ENCODE measurements around the gene NAALADL2.

NAALADL2 gene

DNA sequence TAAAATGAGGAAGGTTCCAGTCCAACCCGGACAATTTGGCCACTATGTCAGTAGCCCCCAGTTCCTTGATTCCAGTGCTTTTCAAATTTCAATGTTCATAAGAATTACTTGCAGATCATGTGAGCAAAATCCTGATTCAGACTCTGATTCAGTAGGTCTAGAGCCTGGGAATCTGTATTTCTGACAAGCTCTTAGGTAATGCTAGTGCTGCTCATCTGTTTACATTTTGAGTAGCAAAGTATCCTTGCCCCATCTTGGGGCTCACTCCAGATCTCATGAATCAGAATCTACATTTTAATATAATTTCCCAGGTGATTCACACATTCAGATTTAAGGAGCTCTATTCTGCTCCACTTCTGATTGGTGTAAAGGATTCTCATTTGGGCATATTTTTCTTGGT is 142.0 kb downstream of the NAALADL2 start:
- no peak for DNase-seq

DNA sequence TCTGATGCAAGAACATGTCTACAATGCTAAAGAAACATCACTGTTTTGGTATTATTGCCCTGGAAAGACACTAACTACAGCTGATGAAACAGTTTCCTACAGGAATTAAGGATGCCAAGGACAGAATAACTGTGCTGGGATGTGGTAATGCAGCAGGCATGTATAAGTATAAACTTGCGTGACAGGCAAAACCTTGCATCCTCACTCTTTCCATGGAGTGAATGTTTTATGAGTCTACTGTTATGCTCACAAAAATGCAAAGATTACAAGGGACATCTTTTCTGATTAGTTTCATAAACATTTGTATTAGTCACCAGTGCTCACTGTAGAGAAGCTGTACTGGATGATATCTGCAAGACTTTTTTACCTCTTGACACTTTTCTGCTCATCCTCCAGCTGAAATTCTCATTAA is 143.6 kb downstream of the NAALADL2 start:
- no peak for DNase-seq

DNA sequence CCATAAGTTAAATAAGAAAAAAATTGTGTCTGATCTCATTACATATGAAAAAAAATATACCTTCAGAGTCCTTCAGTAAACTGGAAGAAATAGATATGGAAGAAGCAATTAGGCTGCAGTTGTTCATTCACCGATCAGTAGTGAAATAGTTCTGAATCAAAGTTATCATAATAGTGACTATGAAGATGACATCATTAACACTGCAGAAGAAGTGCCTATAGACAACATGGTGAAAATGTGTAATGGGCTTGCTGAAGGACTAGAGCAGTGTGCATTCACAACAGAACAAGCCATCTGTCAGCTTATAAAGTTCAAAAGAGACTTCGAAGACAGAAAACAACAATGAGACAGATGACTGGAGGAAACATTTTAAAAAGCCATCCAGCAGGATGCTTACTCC is 144.5 kb downstream of the NAALADL2 start:
- DNase-seq: no peak

DNA sequence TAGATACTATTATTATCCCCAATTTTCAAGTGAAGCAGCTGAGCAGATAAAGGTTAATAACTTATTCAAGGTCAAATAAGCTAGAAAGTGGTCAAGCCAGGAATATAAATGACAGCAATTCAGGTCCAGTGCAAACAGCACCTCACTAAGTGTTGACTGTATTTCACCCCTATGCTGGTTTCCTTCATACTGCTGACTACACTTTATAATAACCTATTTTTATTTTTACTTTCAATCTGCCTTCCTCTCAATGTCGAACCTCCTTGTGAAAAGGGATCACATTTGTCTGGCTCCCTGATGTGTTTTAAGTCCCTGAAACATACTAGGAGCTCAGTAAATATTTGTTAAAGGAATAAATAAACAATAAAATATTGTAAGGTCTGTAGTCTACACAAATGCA is 146.1 kb downstream of the NAALADL2 start:
- DNase-seq: no peak

DNA sequence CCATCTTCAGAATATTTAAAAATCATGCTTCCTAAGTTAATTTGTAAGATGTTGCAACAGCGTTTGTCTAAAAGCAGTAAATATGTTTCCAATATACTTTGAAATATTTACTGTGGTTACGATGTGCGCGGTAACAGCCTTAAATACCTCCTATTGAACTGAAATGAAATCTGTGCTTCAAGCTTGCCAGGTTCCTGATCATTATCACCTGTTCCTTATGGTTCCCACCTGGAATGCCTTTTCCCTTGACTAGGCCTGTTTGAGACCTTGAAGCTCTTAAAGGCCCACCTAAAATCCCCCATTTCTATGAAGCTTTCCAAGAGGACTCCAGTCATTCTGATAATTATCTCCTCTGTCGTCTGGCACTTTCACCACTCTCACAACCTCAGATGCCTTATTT is 146.7 kb downstream of the NAALADL2 start:
- DNase-seq: no peak

DNA sequence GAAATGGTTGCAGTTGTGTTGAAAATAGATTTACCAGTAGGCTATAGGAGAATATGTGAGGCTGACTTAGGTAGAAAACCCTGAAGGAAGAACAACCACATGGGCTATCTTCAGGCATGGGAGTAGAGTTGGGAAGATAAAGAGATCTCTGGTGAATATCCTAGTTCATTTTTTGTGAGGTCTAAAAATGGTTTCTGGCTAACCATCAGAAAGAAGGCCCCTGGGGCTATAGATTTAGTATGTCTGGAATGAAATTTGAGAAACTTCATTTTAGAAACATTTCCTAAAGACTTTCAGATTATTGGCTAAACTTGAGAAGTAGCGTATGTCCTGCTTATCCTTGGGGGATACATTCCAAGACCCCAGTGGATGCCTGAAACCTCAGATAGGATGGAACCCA is 148.2 kb downstream of the NAALADL2 start:
- DNase-seq: no peak

DNA sequence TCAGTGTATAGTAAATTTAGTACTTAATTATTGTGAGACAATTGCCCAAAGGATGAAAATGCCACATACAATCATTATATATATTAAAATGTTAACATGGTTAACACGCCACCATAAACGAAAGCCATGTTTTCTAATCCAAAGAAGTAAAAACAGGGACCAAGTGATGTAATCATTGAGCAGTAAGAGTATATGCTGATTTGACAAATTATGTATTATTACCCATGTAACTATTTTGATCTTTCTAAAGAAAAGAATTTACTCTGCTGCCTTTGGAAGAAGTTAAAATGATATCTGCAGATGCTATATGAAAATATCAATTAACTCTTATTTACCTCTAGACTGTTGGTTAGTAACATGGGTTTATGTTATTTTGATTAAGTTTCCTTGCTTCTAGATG is 150.2 kb downstream of the NAALADL2 start:
- no peak for DNase-seq

DNA sequence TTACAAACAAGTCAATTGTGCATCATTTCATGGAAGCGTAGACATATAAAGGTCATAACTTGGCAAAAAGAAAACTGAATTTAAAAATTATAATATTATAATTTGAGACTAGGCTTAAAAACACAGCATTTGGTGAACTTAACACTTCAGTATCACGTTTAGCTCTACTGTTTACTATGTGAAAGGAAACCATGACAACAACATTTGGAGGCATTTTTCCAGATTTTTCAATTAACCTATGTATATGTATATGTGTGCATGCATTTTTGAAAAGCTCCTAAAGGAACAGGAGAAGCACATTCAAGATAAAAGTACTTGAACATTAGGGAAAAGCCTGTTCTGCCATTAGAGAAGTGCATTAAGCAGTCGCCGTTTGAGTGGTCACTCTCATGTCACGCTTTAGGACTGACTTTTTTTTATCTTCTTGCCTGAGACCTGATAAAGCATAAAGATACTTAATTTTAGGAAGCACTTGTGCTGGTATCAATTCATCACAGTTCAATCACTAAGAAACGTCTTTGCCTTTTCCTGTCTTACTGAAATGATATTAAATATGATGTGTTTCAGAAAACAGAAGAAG is 156.0 kb downstream of the NAALADL2 start:
- no peak for DNase-seq

DNA sequence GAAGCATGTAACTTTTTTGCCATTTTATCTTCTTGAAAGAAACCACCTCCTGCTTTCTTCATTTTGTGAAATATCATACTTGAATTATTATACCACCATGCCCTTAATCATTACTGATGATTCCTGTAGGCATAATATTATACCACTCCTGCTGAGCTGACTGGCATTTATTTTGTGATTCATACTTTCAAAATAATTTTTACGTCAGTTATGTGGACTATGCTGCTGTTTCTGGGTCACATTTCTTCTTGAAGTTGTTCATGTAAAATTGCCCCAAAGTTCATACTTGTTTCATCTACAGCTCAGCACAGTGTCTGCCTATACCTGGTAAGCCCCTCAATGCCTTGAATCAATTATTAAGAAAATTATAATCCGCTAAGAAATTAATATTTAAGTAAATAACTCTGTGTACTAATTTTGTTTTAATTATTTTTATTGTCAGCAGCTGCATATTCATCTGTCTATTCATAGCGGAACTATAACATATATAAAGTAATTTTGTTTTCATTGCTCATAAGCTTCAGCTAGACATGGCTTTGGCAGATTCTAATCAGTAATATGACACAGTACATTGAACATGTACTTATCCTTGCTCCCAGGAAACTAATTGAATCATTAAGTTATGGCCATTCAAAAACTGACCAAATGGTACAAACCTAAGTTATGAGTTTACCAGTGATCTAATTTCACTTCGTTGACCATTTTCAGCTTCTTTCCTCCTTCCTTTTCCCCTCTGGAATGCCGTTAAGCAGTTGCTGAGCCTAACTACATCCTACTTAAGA is 160.0 kb downstream of the NAALADL2 start:
- no peak for DNase-seq

DNA sequence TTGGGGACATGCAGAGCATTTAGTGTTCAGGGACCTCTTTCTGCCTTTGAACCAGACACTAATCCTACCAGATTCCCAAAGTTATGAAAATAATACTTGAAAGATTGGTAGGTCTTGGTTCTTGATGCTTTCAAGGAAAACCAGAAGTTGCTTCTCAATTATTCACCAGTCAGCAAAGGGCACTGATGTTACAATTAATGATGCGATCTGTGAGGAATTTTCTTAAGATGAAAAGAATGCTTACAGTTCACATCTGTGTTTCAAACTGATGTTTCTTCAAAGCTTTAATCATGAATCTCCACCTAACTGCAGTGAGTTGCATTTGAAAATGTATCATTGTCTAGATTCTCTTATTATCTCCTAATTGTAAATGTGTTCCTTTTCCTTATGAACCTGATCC is 161.0 kb downstream of the NAALADL2 start:
- DNase-seq: no peak

DNA sequence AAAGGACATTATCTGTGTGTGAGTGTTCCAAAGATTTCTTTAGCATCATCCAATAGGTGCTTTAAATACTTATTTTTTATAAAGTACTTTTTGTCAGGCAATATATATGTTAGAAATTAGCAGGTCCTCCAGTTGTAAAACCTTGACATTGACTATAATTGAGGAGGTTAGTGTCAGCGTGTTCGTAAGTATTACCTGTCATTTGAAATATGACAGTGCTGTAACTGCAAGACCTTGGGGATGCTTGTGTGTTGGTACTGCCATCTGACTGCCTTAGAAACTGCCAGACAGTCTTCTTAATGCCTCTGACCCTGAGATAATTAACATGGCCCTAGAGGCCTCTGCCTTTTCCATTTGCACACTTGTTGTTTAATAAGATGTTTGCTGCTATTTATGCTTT is 170.7 kb downstream of the NAALADL2 start:
- no peak for DNase-seq

DNA sequence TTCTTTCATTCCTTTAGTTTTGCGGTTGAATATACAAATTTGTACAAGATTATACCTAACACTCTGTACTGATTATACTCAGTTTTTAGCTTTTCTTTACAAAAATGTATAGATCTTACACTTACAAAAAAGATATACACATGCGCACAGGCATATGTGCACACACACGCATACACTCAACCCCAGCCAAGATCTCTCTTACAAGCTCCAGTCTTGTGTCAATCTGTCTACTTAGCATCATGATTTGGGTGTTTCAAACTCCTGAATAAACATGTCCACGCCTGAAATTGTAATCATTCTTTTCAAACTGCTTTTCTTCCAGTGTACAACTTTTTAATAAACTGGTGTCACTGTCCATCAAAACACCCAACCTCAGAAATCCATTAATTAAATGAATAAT is 180.7 kb downstream of the NAALADL2 start:
- DNase-seq: no peak

DNA sequence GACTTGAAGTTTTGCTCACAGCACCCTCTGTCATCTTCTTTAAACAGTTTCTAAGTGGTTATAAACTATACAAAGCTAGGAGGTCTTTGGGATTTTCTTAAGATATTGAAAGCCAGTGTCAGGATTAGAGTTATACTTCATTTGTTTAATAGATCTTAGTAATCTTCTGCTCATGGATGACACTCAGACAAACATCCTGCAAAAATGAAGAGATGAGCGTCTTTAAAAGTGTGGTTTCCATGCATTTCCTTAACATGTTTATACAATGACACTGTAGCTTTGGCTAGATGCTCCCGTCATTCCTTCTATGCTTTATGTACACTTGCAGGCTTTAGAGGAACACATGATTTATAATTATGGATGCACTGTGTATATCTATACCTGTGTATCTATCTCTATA is 182.2 kb downstream of the NAALADL2 start:
- DNase-seq: no peak

DNA sequence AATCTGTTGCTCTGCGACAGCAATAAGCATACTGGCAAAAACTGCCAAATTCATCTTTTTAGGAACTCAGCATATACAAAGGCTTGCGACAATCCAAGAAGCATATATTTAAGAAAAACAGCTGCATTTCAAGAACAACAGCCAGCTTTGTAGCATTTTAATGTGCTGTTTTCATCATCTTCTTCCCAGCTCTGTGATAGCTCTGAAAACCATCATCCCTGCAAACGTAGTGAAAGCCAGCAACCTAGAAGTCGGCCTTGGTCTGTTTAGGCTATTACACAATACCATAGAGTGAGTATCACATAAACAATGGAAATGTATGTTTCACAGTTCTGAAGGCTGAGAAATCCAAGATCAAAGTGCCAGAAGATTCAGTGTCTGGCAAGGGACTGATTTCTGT is 187.5 kb downstream of the NAALADL2 start:
- no peak for DNase-seq

DNA sequence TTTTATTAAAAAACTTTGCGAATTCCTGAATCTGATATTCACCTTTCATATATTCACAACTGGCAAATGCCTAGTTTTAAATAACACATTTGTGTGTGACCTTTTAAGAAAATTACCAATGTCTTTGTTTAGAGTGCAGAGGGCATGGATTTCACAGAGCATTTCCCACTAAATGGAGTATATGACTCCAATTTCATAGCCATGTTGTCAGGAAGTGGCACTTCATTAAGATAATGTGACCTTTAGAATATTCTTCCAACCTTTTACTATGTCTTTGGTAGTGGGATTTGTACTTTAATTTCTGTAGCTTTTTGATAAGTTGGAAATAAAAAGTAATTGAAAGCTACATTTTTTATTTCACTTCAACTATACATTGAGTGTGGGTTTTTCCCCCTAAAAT is 188.7 kb downstream of the NAALADL2 start:
- no peak for DNase-seq

DNA sequence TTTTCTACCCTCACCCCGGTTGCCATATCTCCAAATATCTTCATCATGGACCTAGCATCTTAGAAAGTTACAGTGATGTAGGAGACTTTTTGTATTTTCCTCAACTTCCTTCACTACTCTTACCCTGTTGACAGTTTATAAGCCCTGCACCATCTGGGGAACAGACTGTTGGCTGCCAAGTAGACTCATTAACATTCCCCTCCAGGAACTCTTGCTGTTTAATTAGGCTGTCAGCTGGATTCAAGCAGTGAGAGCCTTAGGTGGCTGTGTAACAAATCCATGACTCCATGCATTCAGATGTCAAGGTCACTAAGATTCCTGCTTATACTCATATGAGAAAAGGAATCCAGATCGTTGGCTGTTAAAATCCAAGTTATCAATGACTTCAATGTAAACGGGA is 198.3 kb downstream of the NAALADL2 start:
- no peak for DNase-seq

DNA sequence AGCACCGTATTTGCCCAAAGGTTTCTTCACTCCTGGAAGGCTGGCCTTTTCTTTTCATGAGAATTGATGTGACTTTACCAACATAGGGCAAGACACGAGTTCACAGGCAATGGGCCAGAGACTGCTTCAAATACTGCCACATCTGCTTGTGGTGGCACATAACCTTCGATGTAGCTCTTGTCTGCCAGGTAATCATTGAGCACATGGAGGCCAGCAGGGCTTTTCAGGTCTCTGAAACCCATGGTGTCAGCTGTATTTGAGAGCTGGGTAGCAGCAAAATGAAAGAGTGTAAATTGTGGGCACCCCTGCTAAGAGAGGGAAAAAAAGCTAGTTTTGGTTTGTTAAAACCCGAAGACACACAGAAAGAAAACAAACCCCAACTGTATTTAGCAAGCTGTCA is 200.7 kb downstream of the NAALADL2 start:
- no peak for DNase-seq

DNA sequence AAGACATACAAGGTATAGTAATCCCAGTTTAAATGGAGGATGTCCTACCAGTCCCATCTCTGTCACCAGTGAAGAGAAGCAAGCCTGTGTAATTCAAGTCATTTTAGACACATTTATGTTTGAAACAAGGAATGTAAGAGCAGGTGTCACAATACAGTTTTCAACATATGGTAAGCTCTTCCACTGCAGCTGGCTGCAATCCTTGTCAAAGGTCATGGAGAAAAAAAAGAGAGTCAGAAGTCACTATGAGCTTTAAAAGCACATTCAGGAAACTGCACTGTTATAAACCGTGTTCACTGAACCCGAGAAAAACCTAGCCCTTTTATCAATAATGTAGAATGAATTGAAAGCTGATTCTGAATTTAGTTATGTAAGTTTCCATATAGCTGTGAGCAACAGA is 206.4 kb downstream of the NAALADL2 start:
- no peak for DNase-seq

DNA sequence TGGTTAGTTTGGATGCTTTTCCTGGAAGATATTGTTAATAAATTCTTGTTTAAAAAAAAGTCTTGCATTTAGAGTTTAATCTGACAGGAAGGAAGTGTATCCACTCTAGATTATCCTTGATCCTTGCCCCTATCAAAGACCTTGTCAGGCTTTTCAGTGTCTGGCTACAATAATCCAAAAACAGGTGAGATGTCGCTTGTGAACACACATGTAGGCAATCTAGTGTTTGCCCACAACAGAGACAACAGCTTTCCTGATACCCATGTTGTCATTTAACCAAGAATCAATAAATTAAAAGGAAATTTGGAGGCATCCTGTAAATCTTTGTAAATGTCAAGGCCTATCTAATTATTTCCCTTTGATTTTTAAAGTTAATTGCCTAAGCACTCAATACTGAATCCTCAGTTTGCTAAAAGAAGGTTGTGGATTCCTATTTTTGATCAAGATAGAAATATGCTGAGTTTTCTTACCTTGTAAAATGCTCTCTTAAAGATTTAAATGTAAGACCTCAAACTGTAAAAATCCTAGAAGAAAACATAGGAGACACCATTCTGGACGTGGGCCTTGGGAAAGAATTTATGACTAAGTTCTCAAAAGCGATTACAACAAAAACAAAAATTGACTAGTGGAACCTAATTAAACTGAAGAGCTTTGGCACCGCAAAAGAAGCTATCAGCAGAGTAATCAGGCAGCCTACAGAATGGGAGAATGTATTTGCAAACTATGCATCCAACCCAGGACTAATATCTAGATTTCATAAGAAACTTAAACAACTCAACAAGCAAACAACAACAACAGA is 207.7 kb downstream of the NAALADL2 start:
- DNase-seq: no peak

DNA sequence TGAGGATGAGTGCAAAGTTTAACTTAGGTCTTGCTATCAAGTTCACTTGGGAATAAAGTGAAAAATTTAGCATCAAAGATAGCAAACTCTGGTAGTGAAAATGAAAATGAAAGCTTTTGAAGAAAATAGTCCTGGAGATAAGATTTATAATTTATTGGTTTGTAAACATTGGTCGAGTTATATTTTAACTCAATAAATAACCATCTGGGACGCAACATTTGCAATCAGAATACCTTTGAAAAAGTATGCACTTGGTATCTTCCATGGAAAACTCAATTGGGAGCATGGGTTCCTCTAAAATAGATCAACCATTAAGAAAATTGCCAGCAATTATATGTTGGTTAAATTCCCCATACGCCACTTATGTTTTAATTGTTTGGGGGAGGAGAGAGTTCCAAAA is 209.5 kb downstream of the NAALADL2 start:
- DNase-seq: no peak

DNA sequence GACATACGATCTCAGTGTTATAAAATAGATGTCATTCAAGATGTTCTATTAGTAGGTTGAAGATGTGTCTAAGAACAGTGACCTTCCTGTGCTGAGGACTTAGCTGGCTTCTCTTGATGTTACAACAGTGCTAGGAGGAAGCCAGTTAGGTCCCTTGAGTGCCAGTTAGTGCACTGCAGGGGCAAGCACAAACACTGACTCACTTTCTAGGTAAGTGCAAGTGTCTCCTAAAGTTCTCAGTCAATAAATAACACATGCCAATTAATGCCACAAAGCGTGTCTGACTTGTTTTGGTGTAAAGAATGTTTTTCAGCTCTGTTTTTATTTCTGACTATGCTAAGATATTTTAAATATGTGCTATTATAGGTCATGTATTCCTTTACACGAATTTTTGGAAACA is 211.8 kb downstream of the NAALADL2 start:
- DNase-seq: no peak

DNA sequence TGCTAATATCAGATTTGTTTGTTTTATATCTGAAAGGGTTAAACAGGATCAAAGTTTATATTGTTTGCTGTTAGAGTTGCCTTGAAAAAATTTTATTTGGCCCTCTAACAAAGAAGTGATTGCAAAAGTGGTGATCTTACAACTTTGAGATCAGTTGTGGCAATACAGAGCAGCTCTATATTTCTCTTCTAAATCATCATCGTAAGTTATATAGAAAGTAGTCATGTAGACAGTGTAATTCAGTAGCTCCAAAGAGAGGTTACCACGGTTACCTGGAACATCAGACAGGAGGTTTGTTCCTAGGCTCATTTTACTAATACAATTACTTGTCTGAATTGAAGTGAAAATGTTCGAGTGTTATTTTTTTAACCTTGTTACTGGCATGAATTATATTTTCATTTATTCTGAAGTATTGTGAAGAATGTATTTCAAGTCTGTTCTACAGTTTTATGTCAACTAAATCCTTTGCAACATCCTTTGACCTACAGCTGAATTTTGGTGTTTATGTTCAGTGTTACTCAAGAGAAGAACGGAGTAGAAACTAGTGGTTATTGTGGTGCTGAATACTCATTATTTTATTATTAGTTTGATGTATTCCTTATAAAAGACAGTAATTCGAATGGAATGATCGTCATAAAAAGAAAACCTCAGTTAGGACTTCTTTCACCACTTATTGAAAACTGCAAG is 214.2 kb downstream of the NAALADL2 start:
- no peak for DNase-seq

DNA sequence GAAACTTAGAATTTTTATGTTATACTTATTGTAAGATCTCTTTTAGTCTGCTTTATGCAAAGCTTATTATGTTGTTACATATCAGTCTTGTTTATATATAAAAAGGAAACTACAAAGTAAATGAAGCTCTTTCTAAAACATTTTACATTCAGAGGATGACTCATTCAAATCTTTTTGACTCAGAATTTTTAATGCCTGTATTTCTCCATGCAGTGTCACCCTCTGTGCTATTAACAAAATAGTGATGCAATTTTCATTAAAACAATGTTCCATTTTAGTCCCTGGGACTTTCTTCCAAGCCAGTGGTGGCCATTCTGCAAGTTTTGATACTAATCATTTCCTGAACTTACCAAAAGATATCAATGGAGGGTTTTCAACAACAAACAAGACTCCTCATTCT is 216.1 kb downstream of the NAALADL2 start:
- DNase-seq: no peak

DNA sequence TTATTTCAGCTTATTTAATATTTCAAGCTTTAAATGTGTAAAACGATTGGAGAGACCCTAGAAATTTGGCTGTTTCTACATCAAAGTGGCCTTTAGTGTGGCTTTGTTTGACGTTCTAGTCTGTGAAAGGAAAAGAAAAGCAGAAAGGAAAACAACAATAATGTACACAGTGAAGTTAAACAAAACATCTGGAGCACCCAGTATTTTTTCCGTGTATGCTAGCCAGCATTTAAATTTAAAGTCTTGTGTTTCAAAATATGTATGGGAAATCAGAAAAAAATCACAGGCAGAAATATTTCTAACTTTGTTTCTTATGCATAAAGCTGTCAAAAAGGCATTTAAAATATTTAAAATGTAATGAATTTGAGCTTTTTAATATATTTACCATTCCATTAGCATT is 218.1 kb downstream of the NAALADL2 start:
- DNase-seq: no peak

Measured in SW 1271 (cell line).